NCI-H1105 (cell line): Measurements from ENCODE around the gene INPP4A.

ENCODE experiments used
- DNase-seq: peaks from one replicate; lab custom pipeline; 2025; lab: John Stamatoyannopoulos, UW

INPP4A gene

DNA sequence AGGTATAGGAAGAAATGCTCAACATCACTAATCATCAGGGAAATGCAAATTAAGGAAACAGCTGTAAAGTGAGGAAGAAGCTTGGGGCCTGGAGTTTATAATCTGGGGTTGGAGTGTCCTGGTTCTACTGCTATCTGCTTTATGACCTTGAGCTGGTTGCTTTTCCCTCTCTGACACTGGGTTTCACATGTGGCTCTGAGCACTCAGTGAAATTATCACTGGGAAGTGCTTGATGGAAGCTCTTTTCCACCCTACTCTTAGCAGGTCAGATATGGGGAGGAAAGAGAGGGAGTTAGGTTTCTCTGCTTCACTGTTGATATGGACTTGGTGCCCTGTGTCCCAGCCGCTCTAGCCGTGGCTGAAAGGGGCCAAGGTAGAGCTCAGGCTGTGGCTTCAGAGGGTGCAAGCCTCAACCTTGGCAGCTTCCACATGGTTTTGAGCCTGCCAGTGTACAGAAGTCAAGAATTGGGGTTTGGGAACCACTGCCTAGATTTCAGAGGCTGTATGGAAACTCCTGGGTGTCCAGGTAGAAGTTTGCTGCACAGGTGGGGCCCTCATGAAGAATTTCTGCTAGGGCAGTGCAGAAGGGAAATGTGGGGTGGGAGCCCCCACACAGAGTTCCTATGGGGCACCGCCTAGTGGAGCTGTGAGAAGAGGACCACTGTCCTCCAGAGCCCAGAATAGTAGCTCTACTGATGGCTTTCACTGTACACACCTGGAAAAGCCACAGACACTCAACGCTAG, 52.3 kb downstream of the INPP4A start:
- DNase-seq, result no peak

DNA sequence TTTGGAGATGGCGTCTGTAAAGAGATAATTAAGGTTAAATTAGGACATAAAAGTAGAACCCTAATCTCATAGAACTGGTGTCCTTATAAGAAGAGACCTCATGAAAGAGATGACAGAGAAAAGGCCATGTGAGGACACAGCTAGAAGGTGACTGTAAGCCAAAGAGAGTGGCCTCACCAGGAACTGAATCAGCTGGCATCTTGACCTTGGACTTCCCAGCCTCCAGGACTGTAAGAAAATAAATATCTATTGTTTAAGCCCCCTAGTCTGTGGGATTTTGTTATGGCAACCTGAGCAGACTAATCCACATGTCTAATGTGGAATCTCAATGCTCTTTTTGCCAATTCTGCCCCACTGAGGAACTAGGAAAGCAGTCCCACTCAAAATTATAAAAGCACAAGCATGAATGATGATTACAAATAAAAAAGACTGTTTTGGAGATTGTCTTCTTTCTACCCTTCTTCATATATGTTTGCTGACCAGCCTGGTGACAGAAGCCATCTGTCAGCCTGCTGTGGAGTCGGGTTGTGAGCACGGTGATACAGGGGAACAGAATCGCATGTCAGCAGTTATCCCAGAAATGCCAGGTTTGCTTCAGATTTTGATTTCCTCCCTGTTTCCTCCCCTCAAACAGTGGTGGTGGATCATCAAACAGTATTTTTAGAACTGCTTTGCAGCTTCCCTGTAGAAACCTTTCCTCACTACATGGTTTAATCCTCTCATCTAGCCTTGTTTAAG, 54.2 kb downstream of the INPP4A start:
- DNase-seq, result no peak

DNA sequence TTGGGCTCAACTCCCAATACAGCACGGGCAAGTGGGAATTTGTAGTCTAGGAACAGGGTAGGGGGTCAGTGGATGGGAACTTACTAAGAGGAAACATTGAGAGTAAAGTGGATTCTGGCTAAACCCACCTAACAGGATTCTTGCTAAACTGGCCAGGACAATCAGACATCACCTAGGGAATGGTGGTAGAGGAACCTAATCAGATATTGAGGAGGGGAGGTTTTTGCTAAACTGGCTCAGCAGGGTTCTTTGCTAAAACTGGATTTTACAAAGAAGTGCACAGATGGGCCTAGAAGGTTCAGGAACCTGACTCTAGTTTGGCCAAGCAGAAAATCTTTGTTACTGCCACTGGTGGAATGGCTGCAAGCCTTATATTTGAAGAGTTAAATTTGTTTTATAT, 55.9 kb downstream of the INPP4A start:
- no peak for DNase-seq

DNA sequence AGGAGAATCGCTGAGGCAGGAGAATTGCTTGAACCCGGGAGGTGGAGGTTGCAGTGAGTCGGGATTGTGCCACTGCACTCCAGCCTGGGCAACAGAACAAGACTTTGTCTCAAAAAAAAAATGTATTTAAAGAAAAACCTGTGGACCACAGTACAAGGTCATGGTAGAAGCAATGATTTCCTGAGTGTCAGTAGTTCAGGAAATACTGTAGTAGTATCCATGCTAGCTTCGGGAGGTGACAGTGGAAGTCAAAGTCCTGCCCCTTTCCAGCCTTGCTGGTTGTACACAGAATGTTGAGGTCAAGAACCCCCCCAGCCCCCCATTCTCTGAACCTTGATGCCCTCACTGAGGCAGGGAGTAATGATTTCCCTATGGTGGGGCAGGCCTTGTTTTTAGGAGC, 56.6 kb downstream of the INPP4A start:
- no peak for DNase-seq

DNA sequence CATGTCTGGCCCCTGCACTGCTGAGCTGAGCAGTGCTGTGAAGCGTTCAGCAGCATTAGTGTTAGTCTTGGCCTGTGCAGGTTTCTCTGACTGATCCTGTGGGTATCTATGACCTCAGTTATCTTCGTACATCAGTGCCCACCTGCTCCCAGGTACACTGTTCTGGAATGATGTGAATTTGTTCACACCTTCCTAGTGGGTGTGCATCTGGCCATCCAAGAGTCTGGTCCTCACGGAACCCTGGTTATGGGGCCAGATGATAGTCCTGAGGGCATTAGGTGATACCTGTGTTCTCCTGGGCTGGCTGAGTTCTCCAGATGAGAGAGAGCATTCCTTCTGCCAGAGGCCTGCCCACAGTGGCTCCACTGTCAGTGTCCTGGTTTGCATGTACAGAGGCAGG, 57.2 kb downstream of the INPP4A start:
- DNase-seq, result no peak

DNA sequence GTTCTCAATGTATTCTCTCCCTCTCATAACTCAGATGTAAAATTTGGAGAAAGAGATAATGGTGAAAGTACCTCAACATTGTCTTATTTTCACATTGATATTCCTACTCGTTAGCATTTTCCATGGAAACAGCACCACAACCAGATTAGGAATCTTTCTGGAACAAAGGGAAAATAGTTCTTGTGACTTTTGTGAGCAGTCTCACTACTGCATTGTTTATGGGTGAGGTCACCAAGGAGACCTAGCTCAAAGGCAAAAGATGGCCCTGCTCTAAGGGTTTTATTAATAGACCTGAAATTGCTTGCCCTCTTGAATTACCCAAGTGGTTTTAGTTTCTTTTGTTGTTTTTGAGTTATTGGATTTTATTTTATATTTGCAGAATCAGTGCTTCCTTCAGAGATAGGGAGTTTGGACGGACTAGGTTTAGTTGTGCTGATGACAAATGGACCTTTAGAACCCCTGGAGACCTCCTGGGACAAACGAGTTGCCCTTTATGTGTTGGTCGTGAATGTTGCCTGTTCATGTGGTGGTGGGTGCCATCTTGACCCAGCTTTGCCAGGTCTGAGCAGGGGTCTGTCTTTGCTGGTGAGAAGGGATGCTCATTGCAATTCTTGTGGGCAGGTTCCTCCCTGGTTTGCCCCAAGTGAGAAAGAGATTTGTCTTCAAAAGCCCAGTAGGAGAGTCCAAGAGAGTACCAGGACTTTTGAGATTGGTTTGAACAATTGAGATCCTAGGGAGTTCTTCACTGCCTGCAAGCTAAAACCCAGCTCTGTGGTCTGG, 58.1 kb downstream of the INPP4A start:
- no peak for DNase-seq

DNA sequence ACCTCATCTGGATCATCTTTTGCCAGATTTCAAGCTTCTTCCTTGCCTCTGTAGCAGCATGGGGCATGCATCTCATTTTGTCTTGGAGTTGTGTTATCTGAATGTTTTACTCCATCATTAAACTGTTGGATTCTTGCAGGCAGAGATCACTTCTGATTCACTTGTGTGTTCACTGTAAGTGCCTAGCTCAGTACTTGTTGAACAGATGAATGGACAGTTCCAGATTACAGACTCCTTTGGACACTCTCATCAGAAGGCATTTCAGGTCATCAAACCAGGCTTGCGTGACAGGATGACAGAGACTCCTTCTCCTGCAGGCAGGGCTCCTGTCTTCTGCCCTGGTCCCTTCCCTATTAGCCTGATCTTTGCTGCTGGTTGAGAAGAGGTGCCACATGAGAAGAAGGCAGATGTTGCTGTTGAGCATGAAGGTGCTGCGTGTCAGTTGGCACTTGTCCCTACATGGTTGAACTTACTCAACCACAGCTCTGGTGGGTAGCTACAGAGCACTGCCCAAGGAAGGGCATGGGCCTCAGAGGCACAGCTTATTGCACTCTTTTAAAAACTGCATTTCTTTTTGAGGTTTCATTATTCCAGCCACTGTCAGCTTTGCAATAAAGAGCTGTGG, 58.9 kb downstream of the INPP4A start:
- DNase-seq, result no peak

DNA sequence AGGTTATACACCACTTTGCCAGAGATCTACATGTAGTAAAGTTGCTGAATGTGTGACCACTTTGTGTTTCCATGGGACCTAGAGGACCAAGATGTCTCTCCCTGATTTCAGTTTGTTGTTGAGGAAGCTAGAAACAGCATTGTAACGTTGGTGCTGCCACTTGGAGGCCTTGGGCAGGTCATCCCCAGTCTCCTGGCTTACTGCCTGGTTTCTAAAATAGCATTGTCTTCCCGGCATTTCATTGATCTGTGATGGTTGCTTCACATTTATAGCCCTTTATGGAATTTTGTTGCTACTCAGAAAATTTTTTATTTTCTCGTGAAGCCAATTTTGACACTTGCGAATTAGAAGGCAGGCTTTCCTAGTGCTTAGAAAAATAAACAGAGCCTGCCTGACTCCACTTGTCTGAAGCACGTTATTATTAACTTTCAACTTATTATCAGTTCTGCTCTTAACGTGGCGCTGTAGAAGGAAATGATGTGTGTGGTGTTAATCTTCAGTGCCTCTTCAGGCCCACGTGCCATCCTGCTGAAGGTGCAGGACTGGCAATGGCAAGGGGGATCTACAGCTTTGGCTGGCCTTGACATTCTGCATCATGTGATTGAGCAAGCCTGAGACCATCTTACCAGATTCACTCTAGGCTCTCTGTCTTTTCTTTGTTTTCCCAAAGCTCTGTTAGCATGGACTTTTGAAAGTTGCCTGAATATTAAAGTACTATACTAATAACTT, 59.9 kb downstream of the INPP4A start:
- DNase-seq, result no peak

DNA sequence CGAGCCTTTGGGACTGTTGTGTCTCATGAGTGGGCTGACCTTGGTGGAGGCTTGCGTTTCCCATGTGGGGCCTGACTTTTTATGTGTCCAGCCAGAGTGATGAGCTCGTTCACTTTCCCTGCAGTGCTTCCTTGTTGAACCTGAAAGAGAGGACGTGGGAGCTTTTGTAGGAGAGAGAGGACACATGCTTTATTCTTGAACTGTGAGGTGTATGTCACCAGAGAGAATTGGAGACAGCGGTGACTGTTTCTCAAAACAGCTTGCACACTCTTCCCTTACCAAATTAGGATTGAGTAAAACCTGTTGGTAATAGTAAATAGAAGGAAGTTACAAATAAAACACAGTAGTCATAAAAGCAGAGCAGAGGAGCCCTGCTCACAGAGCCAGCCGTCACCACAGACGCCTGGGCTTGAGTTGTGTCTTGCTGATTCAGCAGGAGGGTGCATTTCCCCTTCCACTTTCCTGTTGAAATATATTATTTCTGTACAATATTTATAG, 60.7 kb downstream of the INPP4A start:
- DNase-seq, result no peak

DNA sequence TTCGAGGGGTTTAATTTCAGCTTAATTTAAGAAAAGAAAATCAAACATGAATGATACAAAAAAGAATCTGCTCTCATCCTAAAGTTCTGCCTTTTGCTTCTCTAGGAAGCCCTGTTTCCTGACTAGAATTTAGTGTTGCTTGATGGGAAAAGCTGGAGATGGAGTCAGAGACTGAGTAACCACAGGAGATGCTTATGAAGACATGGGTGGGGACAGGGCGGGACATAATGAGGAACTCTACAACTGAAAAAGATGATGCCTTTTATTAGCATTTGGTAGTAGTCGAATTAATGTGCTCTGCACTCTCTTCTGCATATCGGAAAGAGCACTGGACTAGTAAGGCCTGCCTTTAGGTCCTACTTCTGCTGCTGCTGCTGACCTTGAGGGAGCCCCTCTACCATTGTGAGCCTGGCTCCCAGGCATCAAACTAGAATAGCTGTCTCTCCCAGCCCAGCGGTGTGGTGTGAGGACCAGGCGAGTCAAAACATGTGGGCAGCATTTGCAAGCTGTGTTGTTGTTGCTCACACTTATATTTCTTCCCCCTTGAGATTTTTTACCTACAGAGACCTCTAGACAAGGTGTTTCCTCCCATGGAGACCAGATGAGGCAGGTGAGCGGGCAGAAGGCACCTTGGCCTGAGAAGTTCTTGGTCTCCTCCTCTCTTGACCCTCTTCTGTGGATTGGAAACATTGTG, 61.5 kb downstream of the INPP4A start:
- DNase-seq, result no peak

DNA sequence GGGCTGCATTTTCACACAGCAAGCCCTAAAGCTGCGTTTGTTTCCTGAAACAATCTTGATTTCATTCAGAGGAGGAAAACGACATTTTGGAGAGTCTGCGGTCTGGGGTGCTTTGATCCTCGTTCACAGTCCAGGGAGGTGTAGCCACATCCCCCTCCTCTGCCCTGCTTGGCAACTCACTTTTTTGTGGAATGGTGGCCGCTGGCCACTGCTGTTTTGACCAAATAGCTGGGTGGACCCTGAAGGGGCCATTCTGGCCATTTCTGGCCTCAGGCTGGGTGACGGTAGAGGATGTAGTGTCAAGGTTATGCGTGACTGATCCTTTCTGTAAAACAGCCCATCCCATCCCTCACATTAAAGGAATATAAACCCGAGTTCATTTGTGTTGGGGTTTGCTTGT, 62.2 kb downstream of the INPP4A start:
- no peak for DNase-seq

DNA sequence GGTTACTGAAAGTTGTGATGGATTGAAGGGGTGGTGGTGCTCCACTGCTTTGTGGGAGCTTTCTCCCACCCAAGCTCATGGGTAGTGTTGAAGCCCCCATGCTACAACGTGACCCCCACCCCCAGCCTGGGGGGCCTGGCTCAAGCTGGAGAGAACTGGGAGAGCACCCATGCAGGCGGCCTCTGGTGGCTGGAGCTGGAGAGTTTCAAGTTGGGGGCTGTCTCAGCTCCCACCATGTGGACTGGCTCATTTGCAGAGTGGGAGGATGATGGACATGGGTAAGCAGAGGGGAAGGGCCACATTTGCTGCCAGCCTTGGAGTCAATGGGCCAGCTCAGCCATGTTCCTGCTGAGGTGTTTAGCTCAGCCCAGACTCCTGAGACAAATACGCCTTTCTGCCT, 62.8 kb downstream of the INPP4A start:
- DNase-seq, result no peak

DNA sequence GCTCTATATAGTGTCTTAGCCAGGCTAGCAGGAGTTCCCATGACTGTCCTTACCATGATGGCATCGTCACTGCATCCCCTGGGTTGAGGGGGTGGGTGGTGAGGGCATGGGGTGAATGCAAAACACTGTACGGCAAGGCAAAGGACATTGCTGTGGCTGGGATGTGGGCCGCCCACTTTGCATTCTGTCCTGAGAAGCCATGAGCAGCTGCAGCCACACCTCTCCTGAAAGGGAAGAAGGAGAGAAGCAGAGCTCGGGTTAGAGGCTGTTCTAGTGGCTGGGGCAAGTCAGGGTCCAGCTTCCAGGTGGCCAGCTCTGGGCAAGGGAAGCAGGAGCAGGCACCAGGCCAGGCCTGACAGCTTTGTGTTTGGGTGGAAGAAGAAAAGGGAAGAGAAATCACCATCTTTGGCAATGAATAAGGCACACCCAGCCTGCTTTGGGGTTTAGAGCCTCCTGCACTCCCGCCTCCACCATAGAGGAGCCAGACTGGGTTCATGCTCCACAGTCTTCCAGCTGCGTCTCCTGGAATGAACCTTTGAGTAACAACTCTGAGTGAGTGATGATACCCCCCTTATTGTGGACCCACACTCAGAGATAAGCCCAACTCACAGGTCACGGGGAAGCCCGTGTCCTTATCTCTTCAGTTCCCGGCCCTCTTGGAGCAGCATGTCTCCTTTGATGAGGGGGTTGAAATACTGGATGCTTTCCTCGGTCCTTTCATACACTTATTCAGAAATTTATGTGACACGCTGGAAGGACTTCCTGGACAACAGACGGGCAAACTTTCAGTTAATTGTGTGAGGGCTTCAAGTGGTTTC, 63.4 kb downstream of the INPP4A start:
- no peak for DNase-seq

DNA sequence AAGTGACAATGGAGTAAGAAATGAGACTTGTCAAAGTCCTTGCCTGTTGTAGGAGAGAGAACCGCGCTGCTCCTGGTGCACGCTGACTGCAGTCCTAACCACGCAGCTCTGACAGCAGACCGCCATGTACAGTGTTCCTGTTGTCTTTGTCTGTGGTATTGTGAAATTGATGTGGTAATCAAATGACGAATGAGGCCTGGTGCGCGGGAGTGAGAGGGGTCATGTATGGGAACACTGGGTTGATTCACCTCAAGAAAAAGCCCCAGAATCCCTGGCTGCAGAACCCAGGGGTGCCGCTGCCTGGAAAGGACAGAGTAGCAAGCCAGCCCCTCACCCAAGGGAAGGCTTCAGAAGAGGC, 64.0 kb downstream of the INPP4A start:
- no peak for DNase-seq

DNA sequence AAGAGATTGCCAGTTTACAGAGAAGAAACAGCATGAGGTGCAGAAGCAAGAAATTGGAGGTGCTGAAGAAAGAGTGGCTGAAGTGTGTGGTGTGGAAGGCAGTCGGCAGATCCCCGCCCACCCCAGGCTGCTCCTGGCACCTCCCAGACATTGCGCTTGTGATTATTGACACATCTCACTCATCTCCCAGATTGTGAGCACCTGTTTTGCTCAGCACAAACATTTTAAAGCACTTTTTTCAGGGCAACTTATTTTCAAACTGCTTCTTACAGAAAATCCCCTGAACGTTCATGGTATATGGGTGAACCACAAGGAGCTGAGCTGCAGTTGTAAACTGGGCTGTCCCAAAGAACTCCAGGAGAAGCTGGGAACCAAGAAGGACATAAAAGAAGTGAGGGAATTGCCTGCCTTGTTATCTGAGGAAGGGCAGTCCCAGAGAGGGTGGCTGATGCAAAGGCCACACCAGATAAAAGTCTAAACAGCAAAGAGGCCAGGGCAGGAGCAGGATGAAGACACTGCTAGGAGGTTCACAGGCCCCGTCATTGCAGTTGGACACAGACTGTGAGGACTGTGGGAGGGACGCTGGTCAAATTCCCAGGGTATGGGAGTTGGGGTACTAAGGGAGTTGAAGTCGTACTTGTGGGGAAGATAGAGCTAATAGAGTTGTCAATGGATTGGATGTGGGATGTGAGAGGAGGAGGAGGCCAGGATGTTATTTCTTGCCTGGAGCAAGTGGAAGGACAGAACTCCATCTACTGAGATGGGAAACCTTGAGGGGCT, 65.1 kb downstream of the INPP4A start:
- no peak for DNase-seq

DNA sequence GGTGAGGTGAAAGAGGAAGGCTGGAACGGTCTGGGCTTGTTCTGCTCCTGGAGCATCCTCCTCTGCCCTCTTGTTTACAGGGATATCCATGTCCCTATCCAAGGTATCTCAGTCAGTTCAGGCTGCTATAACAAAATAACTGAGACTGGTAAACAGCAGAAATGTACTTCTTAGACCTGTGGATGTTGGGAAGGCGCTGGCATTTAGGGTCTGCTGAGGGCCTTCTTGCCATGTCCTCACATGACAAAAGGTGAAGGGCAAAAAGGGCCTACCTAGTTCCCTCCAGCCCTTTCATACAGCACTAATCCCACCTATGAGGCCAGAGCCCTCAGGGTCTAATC, 65.6 kb downstream of the INPP4A start:
- DNase-seq, result no peak

DNA sequence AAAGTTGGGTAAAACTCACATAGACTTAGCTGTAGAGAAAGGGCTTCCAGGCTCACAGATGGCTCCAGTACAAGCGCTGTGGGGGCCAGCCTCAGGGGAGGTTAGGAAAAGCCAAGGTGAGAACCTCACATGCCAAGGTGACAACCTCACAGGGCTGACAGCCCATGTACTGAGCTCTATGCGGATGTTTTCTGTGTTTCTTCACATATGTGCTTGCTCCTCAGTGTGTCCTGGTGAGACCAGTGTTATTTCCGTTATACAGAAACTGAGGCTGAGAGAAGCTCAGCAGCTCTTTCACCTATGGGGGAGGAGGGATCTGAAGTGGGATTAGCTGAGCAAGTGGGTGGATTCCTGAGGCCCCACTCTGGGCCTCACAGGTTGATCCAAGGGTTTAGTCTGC, 67.3 kb downstream of the INPP4A start:
- DNase-seq, result no peak

DNA sequence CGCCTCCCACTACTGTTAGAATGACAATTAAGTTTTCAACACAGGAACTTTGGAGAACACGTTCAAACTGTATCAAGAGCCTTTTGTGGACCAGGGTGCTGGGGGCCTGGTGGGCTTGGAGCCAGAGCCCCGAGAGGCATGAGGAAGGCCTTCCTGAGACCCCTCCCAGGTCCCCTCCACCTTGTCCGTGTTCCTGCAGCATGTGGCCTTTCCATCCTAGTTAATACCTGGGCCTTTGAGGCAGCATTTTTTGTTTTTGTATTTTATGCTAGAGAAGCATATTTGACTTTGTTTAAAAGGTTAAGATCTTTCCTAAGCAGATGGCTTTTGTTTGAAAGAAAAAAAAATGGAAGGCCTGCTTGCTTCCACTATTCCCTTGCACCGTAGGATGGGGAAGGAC, 68.0 kb downstream of the INPP4A start:
- DNase-seq, result no peak

DNA sequence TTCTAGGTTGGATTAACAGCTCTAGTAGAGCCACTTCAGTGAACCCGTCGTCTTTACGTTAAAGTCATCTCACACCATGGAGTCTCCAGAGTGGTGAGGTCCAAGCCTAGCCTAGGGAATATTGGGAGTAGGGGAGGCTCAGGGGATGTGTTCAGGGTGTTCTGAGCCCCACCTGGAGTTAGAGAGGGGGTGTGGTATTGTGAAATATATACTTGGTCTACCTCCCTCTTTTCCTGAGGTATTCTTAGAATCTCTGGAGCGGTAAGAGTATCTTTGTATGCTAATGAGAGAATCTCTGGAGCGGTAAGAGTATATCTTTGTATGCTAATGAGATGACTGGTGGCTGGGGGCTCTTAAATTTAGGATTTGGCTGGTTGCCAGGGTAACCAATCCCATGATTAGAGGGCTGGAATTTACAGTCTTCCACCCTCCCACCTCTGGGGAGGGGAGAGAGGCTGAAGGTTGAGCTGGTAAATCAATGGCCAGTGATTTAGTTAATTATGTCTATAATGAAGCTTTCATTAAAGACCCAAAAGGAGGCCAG, 69.5 kb downstream of the INPP4A start:
- DNase-seq, result no peak
